Caco-2 (cell line): ENCODE results near the gene PSMB4. TPM values are rescaled to one million over a fixed set of nuclear protein-coding genes. Genes with fewer than 3 reads are reported as not detected.

Source experiments
- BruUV-seq: library from RNA; stranded (reverse); fragments of 400-500 nt; replicated peaks from 2 replicates; lab custom pipeline; 2021; lab: Mats Ljungman, UMichigan
- CTCF ChIA-PET: fragments of 300-600 bp; sonication (Branson Sonifier 250); formaldehyde crosslinking; loops from one replicate; lab custom pipeline; 2022; ENCODE audit warnings: antibody characterized with exemption; lab: Charles Lee
- POLR2A ChIA-PET: fragments of 300-600 bp; sonication (Branson Sonifier 250); formaldehyde crosslinking; loops from one replicate; lab custom pipeline; 2022; ENCODE audit warnings: antibody characterized with exemption; lab: Charles Lee
- DNase-seq, 2 experiments: peaks; one replicate each; pipeline versions ENCODE4 v3.0.0 to v3.0.0-alpha.2; 2020 to 2022
- H3K27me3 ChIP-seq: replicated peaks from 2 replicates; pipeline ENCODE4 v1.6.0; 2011; ENCODE audit warnings: low read length; ENCODE audit not compliant: control insufficient read depth, insufficient read depth
- H3K36me3 ChIP-seq: 2 replicates; pipeline ENCODE4 v1.5.1; 2011; ENCODE audit warnings: low read length; ENCODE audit not compliant: control insufficient read depth, insufficient read depth
- H3K4me1 ChIP-seq: fragments of 250-450 bp; sonication (Bioruptor Pico); 2 replicates; pipeline ENCODE4 v1.5.1; 2020; ENCODE audit warnings: mild to moderate bottlenecking
- H3K4me3 ChIP-seq: 2 replicates; pipeline ENCODE4 v1.5.1; 2011; ENCODE audit warnings: low read depth, mild to moderate bottlenecking, control low read depth, low read length
- H3K9me3 ChIP-seq: fragments of 250-450 bp; sonication (Bioruptor Pico); 2 replicates; pipeline ENCODE4 v1.5.1; 2020; ENCODE audit warnings: mild to moderate bottlenecking, moderate library complexity
- H3K27ac Mint-ChIP-seq: one replicate; pipeline ENCODE4 v1.8.0; 2022; ENCODE audit warnings: mixed read lengths; ENCODE audit not compliant: unreplicated experiment
- H3K27me3 Mint-ChIP-seq: one replicate; pipeline ENCODE4 v1.8.0; 2022; ENCODE audit warnings: mixed read lengths; ENCODE audit not compliant: insufficient read depth, unreplicated experiment
- H3K36me3 Mint-ChIP-seq: one replicate; pipeline ENCODE4 v1.8.0; 2022; ENCODE audit warnings: mild to moderate bottlenecking, mixed read lengths; ENCODE audit not compliant: insufficient read depth, unreplicated experiment
- H3K4me1 Mint-ChIP-seq: one replicate; pipeline ENCODE4 v1.8.0; 2022; ENCODE audit warnings: low read depth, mixed read lengths; ENCODE audit not compliant: unreplicated experiment
- H3K4me3 Mint-ChIP-seq: one replicate; pipeline ENCODE4 v1.8.0; 2022; ENCODE audit warnings: mild to moderate bottlenecking, moderate library complexity, mixed read lengths; ENCODE audit not compliant: unreplicated experiment
- H3K9me3 Mint-ChIP-seq: one replicate; pipeline ENCODE4 v1.8.0; 2022; ENCODE audit warnings: mixed read lengths; ENCODE audit not compliant: unreplicated experiment
- intact Hi-C: fragments of 100-400 bp; cut with micrococcal nuclease; formaldehyde crosslinking; loops from one replicate; pipeline ENCODE4 v1.10.0; 2022; ENCODE audit not compliant: unreplicated experiment
- total RNA-seq: library from RNA; stranded (reverse); gene quantifications from 2 replicates; pipeline ENCODE4 v1.2.3, GENCODE V29; 2022
- TF ChIP-seq, protein P1 (sequence below), 2 experiments: fragments of 200-600 bp in 1 of 2; IDR thresholded peaks; 1 replicate in 1 of 2; 2 replicates in 1 of 2; pipeline versions ENCODE4 v1.5.1 to v1.8.0; 2011 to 2022; ENCODE audit warnings: antibody characterized with exemption in 1 of 2, control low read depth in 1 of 2, inconsistent platforms in 1 of 2, low read depth in 1 of 2, low read length in 1 of 2, mild to moderate bottlenecking in 1 of 2, moderate library complexity in 1 of 2; ENCODE audit not compliant: insufficient read depth in 1 of 2, severe bottlenecking in 1 of 2, unreplicated experiment in 1 of 2

The PSMB4 gene
- total RNA-seq, 1 experiment from 2014 or later: 330 TPM

DNA sequence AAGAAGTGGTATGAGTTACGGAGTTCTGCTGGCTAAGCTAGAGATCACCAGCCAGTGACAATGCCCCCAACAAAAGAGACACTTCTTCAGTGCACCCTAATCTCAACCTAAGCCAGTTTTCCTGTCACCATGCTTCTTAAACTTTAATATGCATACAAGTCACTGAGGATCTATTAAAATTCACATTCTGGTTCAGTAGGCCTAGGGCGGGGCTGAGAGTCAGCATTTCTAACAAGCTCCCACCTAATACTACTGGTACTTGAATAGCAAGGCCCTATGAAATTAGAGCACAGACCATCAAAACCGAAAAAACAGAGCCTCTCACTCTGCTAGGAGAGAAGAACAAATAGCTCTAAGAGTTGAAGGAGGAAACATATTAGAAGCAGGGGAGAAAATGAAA, 7.9 kb downstream of the PSMB4 start:
- intact Hi-C loops: loop anchor here (10.0 kb wide), 1 partner anchor 103 kb away; no protein-coding TSS in a partner anchor
- Histone ChIP-seq H3K36me3 (peaks cover 6% of the 10 kb centered on the region), H3K27me3 (no peaks in the 10 kb centered on the region), H3K4me1 (no peaks in the 10 kb centered on the region), H3K4me3 (no peak overlapping the region), H3K9me3 (no peaks in the 10 kb centered on the region)
- ChIA-PET CTCF (no interaction called here), POLR2A (interaction anchor here (0.5 kb wide), 1 partner anchor 9 kb away, joined by 3 read pairs; no protein-coding TSS in a partner anchor)
- BruUV-seq: no TSS peak
- TF ChIP-seq, protein P1, sequence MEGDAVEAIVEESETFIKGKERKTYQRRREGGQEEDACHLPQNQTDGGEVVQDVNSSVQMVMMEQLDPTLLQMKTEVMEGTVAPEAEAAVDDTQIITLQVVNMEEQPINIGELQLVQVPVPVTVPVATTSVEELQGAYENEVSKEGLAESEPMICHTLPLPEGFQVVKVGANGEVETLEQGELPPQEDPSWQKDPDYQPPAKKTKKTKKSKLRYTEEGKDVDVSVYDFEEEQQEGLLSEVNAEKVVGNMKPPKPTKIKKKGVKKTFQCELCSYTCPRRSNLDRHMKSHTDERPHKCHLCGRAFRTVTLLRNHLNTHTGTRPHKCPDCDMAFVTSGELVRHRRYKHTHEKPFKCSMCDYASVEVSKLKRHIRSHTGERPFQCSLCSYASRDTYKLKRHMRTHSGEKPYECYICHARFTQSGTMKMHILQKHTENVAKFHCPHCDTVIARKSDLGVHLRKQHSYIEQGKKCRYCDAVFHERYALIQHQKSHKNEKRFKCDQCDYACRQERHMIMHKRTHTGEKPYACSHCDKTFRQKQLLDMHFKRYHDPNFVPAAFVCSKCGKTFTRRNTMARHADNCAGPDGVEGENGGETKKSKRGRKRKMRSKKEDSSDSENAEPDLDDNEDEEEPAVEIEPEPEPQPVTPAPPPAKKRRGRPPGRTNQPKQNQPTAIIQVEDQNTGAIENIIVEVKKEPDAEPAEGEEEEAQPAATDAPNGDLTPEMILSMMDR (IDR thresholded peaks at IDR 0.05; ENCODE audit: insufficient read depth in 1 of 2, low read depth in 1 of 2, low read length in 1 of 2, severe bottlenecking in 1 of 2, unreplicated experiment in 1 of 2): no peak
- no peaks in the 10 kb centered on the region for H3K9me3 Mint-ChIP-seq
- no peak overlapping the region for H3K4me3 Mint-ChIP-seq
- DNase-seq: no peak
- no peaks in the 10 kb centered on the region for H3K27me3 Mint-ChIP-seq
- H3K27ac Mint-ChIP-seq: no peak overlapping the region
- H3K36me3 Mint-ChIP-seq: peaks cover 76% of the 10 kb centered on the region
- no peaks in the 10 kb centered on the region for H3K4me1 Mint-ChIP-seq

DNA sequence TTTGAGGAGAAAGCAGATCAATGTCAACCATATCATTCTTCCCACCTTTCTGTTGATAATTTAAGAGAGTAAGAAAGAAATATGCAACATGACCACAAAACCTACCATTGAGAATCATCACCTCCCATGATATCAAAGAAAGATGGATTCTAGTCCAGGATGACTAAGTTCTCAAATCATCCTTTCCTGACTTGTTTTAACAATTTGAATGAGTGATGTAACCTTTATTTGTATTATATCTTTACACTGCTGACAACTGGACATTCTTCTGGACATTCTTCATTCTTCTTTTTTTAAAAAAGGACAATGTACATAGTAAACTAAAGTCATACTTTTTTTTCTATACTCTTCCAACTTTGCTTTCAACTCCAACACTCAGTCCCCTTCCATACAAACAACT, 9.5 kb downstream of the PSMB4 start:
- Histone ChIP-seq H3K4me1 (no peaks in the 10 kb centered on the region), H3K27me3 (no peaks in the 10 kb centered on the region), H3K4me3 (no peak overlapping the region), H3K9me3 (no peaks in the 10 kb centered on the region), H3K36me3 (peaks cover 5% of the 10 kb centered on the region)
- POLR2A ChIA-PET: no interaction called here
- no peaks in the 10 kb centered on the region for H3K4me1 Mint-ChIP-seq
- CTCF ChIA-PET: no interaction called here
- DNase-seq: no peak
- no peak overlapping the region for H3K27ac Mint-ChIP-seq
- no peak overlapping the region for H3K4me3 Mint-ChIP-seq
- no peaks in the 10 kb centered on the region for H3K27me3 Mint-ChIP-seq
- H3K36me3 Mint-ChIP-seq: peaks cover 72% of the 10 kb centered on the region
- no TSS peak for BruUV-seq
- TF ChIP-seq, protein P1 (IDR thresholded peaks at IDR 0.05; ENCODE audit: insufficient read depth in 1 of 2, low read depth in 1 of 2, low read length in 1 of 2, severe bottlenecking in 1 of 2, unreplicated experiment in 1 of 2): no peak
- intact Hi-C loops: loop anchor here (10.0 kb wide), 1 partner anchor 104 kb away; no protein-coding TSS in a partner anchor
- no peaks in the 10 kb centered on the region for H3K9me3 Mint-ChIP-seq

DNA sequence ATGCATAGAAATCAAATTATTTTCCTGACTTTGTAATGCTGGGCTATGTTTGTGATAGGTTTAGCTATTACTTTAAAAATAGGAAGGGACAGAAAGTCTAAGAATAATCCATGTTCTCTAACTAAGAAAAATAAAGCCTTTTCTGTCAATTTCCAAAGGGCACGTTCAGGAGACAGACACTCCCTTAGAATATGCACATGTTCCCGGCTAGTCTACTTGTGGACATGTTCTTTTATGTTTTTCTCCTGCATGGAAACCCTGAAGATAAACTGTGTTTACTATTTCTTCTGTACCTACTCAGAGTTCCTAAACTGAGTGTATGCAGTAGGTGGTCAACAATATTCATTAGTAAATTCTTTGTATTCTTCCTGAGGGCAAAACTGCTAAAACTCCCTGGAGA, 12.5 kb downstream of the PSMB4 start:
- H3K4me3 Mint-ChIP-seq: no peak overlapping the region
- BruUV-seq: no TSS peak
- intact Hi-C loops: no loop called here
- H3K36me3 ChIP-seq: peaks cover 2% of the 10 kb centered on the region; the same call in 1 of the 2 replicates
- ChIA-PET CTCF (no interaction called here), POLR2A (no interaction called here)
- H3K27me3 Mint-ChIP-seq: no peaks in the 10 kb centered on the region
- no peak overlapping the region for H3K27ac Mint-ChIP-seq
- H3K4me3 ChIP-seq: no peak overlapping the region
- no peak for DNase-seq
- no peaks in the 10 kb centered on the region for H3K9me3 Mint-ChIP-seq
- peaks cover 64% of the 10 kb centered on the region for H3K36me3 Mint-ChIP-seq
- TF ChIP-seq, protein P1 (IDR thresholded peaks at IDR 0.05; ENCODE audit: insufficient read depth in 1 of 2, low read depth in 1 of 2, low read length in 1 of 2, severe bottlenecking in 1 of 2, unreplicated experiment in 1 of 2): no peak
- H3K9me3 ChIP-seq: no peaks in the 10 kb centered on the region
- no peaks in the 10 kb centered on the region for H3K27me3 ChIP-seq
- no peaks in the 10 kb centered on the region for H3K4me1 Mint-ChIP-seq
- H3K4me1 ChIP-seq: peaks cover 5% of the 10 kb centered on the region
